H1 (cell line): ENCODE results near the gene DLGAP3. TPM values are rescaled to one million over a fixed set of nuclear protein-coding genes. Genes with fewer than 3 reads are reported as not detected.

Experiments used
- E2F6 ChIP-seq: IDR thresholded peaks from 2 replicates; pipeline ENCODE4 v1.6.1; 2012; ENCODE audit warnings: inconsistent platforms
- EP300 ChIP-seq, 2 experiments: IDR thresholded peaks; 1 replicate in 1 of 2; 2 replicates in 1 of 2; pipeline ENCODE4 v1.6.1; 2011 to 2012; ENCODE audit warnings: low read depth in 2 of 2, low read length in 2 of 2, mild to moderate bottlenecking in 2 of 2, borderline replicate concordance in 1 of 2, inconsistent platforms in 1 of 2, moderate library complexity in 1 of 2
- JUN ChIP-seq: IDR thresholded peaks from 2 replicates; pipeline ENCODE4 v1.6.1; 2011; ENCODE audit warnings: low read depth, mild to moderate bottlenecking, improper control_type of control experiment, low read length
- JUND ChIP-seq: IDR thresholded peaks from 2 replicates; pipeline ENCODE4 v1.6.1; 2011; ENCODE audit warnings: mild to moderate bottlenecking, improper control_type of control experiment, low read length
- SP4 ChIP-seq: IDR thresholded peaks from 2 replicates; pipeline ENCODE4 v1.6.1; 2012; ENCODE audit warnings: low read length, inconsistent platforms
- SRF ChIP-seq: IDR thresholded peaks from 2 replicates; pipeline ENCODE4 v1.6.1; 2011; ENCODE audit warnings: mild to moderate bottlenecking, low read depth, low read length, moderate library complexity
- polyA plus RNA-seq, 7 experiments: library from polyadenylated mRNA; depleted of rRNA in 3 of 7; stranded (reverse) in 5 of 7; unstranded in 2 of 7; fragments of >200 nt in 5 of 7; fragments of 200-250 nt in 2 of 7; gene quantifications; 1 replicate in 5 of 7; 2 replicates in 1 of 7; 4 replicates in 1 of 7; pipeline versions ENCODE4 v1.2.1 to v1.2.3, GENCODE V29; 2011 to 2013; ENCODE audit warnings: missing spikeins in 2 of 7, mixed read lengths in 2 of 7
- total RNA-seq: library from RNA; stranded (reverse); fragmentation: NEBNext Ultra II Directional; extraction: Animal tissue kit (Norgen Biotek cat#: 25700); gene quantifications from 2 replicates; pipeline ENCODE4 v1.2.1, GENCODE V29; 2021

DLGAP3 gene
- total and polyA plus RNA-seq, 2 of the 8 experiments (the other 6 are each of a cell fraction or from before 2014, with no cell fraction given): 3.8 to 13.2 TPM

- TF ChIP-seq SRF (no peak), E2F6 (no peak), JUND (no peak), SP4 (no peak), EP300 (IDR thresholded peaks at IDR 0.05; ENCODE audit: borderline replicate concordance in 1 of 2, low read depth in 2 of 2, low read length in 2 of 2) (no peak), JUN (no peak)
Observed at GRCh38 chr1:34889705-34890104, 39.7 kb downstream of the DLGAP3 start (continued).
